ENCODE measurements around the gene WDFY4. TPM values are rescaled to one million over a fixed set of nuclear protein-coding genes. Genes with fewer than 3 reads are reported as not detected.

The WDFY4 gene
- total and polyA plus RNA-seq, 8 donors: 0.15 to 8.0 (median 2.7) TPM

- Histone ChIP-seq H3K27ac (no peak overlapping the region), H3K9me3 (no peaks in the 10 kb centered on the region), H3K4me1 (peaks cover 0 to 31% (median 8%) of the 10 kb centered on the region in 4 donors), H3K27me3 (no peaks in the 10 kb centered on the region), H3K4me3 (no peak overlapping the region), H3K36me3 (no peaks in the 10 kb centered on the region)
- intact Hi-C loops (cut with DNase I; ENCODE audit: low total_unique reads): no loop called here
- no peak for TF ChIP-seq CTCF (IDR thresholded peaks at IDR 0.05)
- 41 to 62% (median 42%) methylated on average over 4 of the region's 4 CpGs for WGBS, 5 donors
- DNase-seq: no peak
Observed at GRCh38 chr10:49010865-49011264, 326.2 kb downstream of the WDFY4 start.

DNA sequence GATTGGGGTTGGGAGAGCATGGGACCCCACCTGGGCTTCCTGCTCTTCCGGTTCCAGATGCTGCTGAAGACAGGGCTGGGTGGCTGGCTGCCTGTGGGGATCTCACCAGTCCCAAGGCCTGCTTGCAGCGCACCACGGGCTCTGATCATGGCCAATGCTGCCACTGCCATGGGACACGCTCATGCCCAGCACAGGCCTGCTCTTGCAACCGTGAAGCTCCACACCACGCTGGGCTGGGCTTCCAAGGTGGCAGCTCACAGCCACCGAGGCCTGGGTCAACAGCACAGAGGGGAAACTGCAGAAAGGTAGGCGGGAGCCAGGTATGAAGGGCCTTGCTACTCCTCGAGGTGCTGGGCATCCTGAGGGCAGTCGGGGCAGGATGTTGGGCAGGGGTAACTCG lies 327.1 kb downstream of the WDFY4 start:
- WGBS, 5 donors: 74 to 91% (median 86%) methylated on average over 10 to 11 of the region's 11 CpGs
- H3K36me3 ChIP-seq: no peaks in the 10 kb centered on the region
- no peaks in the 10 kb centered on the region for H3K9me3 ChIP-seq
- no peak overlapping the region for H3K4me3 ChIP-seq
- peaks cover 0 to 31% (median 8%) of the 10 kb centered on the region in 4 donors for H3K4me1 ChIP-seq
- TF ChIP-seq EP300 (IDR thresholded peaks at IDR 0.05) (no peak), CTCF (IDR thresholded peaks at IDR 0.05) (no peak), POLR2AphosphoS5 (IDR thresholded peaks at IDR 0.05) (no peak), POLR2A (IDR thresholded peaks at IDR 0.05) (no peak)
- DNase-seq: no peak
- H3K27me3 ChIP-seq: no peaks in the 10 kb centered on the region
- intact Hi-C loops (cut with DNase I; ENCODE audit: low total_unique reads): no loop called here
- no peak overlapping the region for H3K27ac ChIP-seq

DNA sequence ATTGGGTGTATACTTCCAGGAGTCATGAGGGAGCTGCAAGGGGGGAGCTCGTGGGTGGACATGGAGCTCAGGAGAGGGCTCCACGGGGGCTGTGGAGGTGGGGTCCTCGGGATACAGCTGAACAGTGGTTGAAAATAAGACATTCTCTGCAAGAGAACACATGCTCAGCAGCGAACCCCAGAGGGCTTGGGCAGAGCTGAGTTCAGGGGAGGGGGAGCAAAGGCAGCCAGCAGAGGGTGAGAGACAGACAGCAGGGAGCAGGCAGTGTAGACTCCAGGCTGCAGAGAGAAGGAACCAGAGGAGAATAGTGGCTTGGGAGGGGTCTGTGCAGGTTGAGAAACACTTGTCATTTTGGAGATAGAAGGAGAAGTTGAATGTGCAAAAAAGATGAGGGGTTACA lies 327.9 kb downstream of the WDFY4 start:
- Histone ChIP-seq H3K4me3 (no peak overlapping the region), H3K36me3 (no peaks in the 10 kb centered on the region), H3K4me1 (peaks cover 0 to 31% (median 8%) of the 10 kb centered on the region in 4 donors), H3K27me3 (no peaks in the 10 kb centered on the region), H3K9me3 (no peaks in the 10 kb centered on the region), H3K27ac (no peak overlapping the region)
- intact Hi-C loops (cut with DNase I; ENCODE audit: low total_unique reads): no loop called here
- DNase-seq: no peak
- TF ChIP-seq EP300 (IDR thresholded peaks at IDR 0.05): no peak
- no peak for TF ChIP-seq POLR2AphosphoS5 (IDR thresholded peaks at IDR 0.05)
- no peak for TF ChIP-seq POLR2A (IDR thresholded peaks at IDR 0.05)
- no peak for TF ChIP-seq CTCF (IDR thresholded peaks at IDR 0.05)
- 52 to 70% (median 61%) methylated on average over 4 of the region's 4 CpGs for WGBS, 5 donors

DNA sequence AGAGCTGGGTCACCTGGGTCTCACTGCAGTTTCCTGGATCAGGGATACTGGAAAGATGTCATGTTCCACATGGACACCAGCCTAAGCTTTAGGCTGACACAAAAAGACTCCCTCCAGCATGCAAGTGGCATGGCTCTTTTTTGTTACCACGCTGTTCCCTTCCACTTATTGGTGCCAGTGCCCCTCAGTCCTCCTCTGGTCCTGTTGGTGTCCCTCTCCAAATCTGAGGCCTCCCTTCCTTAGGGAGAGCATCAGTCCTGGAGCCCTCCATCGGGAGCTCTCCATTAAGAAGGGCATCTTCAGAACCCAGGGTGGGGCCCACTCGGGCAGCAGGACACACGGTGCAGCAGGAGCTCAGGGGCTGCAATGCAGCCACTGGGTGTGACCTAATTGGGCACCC lies 331.0 kb downstream of the WDFY4 start:
- Histone ChIP-seq H3K4me3 (no peak overlapping the region), H3K27ac (no peak overlapping the region), H3K9me3 (no peaks in the 10 kb centered on the region), H3K27me3 (no peaks in the 10 kb centered on the region), H3K36me3 (peaks cover 0 to 13% (median 5%) of the 10 kb centered on the region in 4 donors), H3K4me1 (peaks cover 0 to 17% (median 4%) of the 10 kb centered on the region in 4 donors)
- 80 to 85% (median 85%) methylated on average over 4 of the region's 4 CpGs for WGBS, 5 donors
- TF ChIP-seq CTCF (IDR thresholded peaks at IDR 0.05): no peak
- no peak for TF ChIP-seq POLR2AphosphoS5 (IDR thresholded peaks at IDR 0.05)
- no peak for TF ChIP-seq POLR2A (IDR thresholded peaks at IDR 0.05)
- TF ChIP-seq EP300 (IDR thresholded peaks at IDR 0.05): no peak
- intact Hi-C loops (cut with DNase I; ENCODE audit: low total_unique reads): no loop called here
- DNase-seq: no peak
